GM23248 (cell line): Measurements from ENCODE around the gene CHCHD3. TPM values are rescaled to one million over a fixed set of nuclear protein-coding genes. Genes with fewer than 3 reads are reported as not detected.
A peak's percentile ranks its signal among the peaks of the same experiment; 100 is the strongest.

ENCODE experiments used
- DNase-seq: peaks from one replicate; pipeline ENCODE4 v3.0.0-alpha.2; 2015
- H2AFZ ChIP-seq: fragments of 200-600 bp; sonication (generic); 2 replicates; pipeline ENCODE4 v1.6.1; 2016; ENCODE audit warnings: antibody characterized with exemption
- H3F3A ChIP-seq: fragments of 200-600 bp; sonication (generic); 2 replicates; pipeline ENCODE4 v1.6.1; 2016; ENCODE audit warnings: mild to moderate bottlenecking, antibody characterized with exemption, mixed run types; ENCODE audit not compliant: insufficient read depth
- H3K27ac ChIP-seq: fragments of 200-600 bp; sonication (generic); 2 replicates; pipeline ENCODE4 v1.5.1; 2016; ENCODE audit warnings: mild to moderate bottlenecking
- H3K27me3 ChIP-seq: fragments of 200-600 bp; sonication (generic); replicated peaks from 2 replicates; pipeline ENCODE4 v1.6.1; 2016; ENCODE audit warnings: mild to moderate bottlenecking; ENCODE audit not compliant: insufficient read depth
- H3K36me3 ChIP-seq: fragments of 200-600 bp; sonication (generic); 2 replicates; pipeline ENCODE4 v1.6.1; 2016; ENCODE audit warnings: low read depth, mild to moderate bottlenecking
- H3K4me1 ChIP-seq: fragments of 200-600 bp; sonication (generic); 2 replicates; pipeline ENCODE4 v1.6.1; 2016; ENCODE audit warnings: mild to moderate bottlenecking; ENCODE audit not compliant: insufficient read depth
- H3K4me2 ChIP-seq: fragments of 200-600 bp; sonication (generic); one replicate; pipeline ENCODE4 v1.6.1; 2016; ENCODE audit warnings: mild to moderate bottlenecking; ENCODE audit not compliant: unreplicated experiment
- H3K4me3 ChIP-seq: fragments of 200-600 bp; sonication (generic); 2 replicates; pipeline ENCODE4 v1.5.1; 2016; ENCODE audit warnings: mild to moderate bottlenecking
- H3K79me2 ChIP-seq: fragments of 200-600 bp; sonication (generic); 2 replicates; pipeline ENCODE4 v1.6.1; 2016; ENCODE audit warnings: mild to moderate bottlenecking; ENCODE audit not compliant: insufficient read depth
- H3K9ac ChIP-seq: fragments of 200-600 bp; sonication (generic); 2 replicates; pipeline ENCODE4 v1.6.1; 2016; ENCODE audit warnings: mild to moderate bottlenecking
- H3K9me2 ChIP-seq: fragments of 200-600 bp; sonication (generic); 2 replicates; pipeline ENCODE4 v1.6.1; 2016; ENCODE audit warnings: mixed run types, mild to moderate bottlenecking, moderate library complexity; ENCODE audit not compliant: insufficient read depth
- H3K9me3 ChIP-seq: fragments of 200-600 bp; sonication (generic); one replicate; pipeline ENCODE4 v1.6.1; 2017; ENCODE audit warnings: low read depth
- H4K20me1 ChIP-seq: fragments of 200-600 bp; sonication (generic); 2 replicates; pipeline ENCODE4 v1.6.0; 2016; ENCODE audit not compliant: insufficient read depth
- EZH2 ChIP-seq: fragments of 200-600 bp; sonication (generic); IDR thresholded peaks from 2 replicates; pipeline ENCODE4 v1.6.1; 2018; ENCODE audit warnings: antibody characterized with exemption, mild to moderate bottlenecking; ENCODE audit not compliant: insufficient read depth, poor library complexity, severe bottlenecking
- EZH2phosphoT487 ChIP-seq: fragments of 200-600 bp; sonication (generic); IDR thresholded peaks from 2 replicates; pipeline ENCODE4 v1.6.1; 2018; ENCODE audit warnings: antibody characterized with exemption, moderate library complexity, mild to moderate bottlenecking, low read depth; ENCODE audit not compliant: insufficient read depth
- WGBS, 2 experiments: methylation state at CpG; one replicate each; pipeline ENCODE4 v1.1.6; 2015 to 2017; ENCODE audit warnings: low lambda C conversion rate in 2 of 2, low coverage in 1 of 2; ENCODE audit errors: missing lambda C conversion rate in 2 of 2; 5-methylcytosine and 5-hydroxymethylcytosine counted together
- in situ Hi-C: fragments of 300-500 bp; cut with MboI; formaldehyde crosslinking; loops from 2 replicates; pipeline ENCODE4 v1.15.0; 2020
- polyA plus RNA-seq: library from polyadenylated mRNA; unstranded; fragments of >200 nt; fragmentation: Nextera tagmentation; extraction: Ambion mirVana; gene quantifications from 2 replicates; pipeline ENCODE4 v1.2.1, GENCODE V29; 2016
- total RNA-seq: library from RNA; depleted of rRNA; stranded (reverse); fragments of >200 nt; shearing (Covaris generic); gene quantifications from 2 replicates; pipeline ENCODE4 v1.2.3, GENCODE V29; 2014

The CHCHD3 gene
- total and polyA plus RNA-seq, 2 experiments from 2014 or later: 43.7 to 66.1 TPM

DNA sequence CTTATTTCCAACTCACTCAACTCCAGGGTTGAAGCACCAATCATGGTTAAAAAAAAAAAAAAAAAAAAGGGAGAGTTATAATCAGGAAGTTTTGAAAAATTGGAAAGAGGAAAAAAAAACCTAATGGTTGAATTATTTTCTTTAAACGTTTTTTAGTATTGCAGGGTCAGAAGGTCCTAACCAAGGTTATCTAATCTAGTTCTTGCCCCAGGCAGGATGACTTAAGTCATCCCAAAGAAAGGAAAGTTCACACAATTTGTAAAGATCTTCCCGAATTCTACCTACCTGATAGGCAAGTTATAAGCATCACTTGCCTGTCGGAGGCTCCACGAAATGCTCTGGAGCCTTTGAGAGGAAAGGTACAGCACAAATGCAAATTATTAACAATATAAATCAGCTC lies 297.5 kb downstream of the CHCHD3 start:
- H3K27ac ChIP-seq: 0 out of 2 replicates have a peak overlapping the region, but pooled peaks have one; percentile 4

DNA sequence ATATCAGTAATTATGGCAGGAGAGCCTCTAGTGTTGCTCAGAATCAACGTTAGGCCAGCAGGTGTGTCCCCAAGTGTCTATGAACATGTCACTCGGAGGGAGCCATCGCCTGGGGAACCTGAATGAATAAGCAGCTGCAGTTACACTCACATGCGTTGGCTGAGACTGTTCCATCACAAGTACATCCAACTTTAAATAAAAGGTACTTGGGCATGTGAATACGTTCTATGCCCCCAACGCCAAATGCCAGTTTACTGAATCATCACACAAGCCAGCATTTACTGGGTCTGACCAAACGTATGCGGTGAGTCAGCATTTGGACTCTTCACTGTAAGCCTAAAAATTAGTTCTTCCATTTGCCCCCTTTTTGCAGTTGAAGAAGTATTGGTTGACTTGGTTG lies 298.1 kb downstream of the CHCHD3 start:
- WGBS, 2 experiments: 47 to 58% methylated on average over 8 of the region's 8 CpGs
- H3K9ac ChIP-seq: no peak overlapping the region
- no peak overlapping the region for H3K4me3 ChIP-seq
- DNase-seq: peak; percentile 80
- no peak for TF ChIP-seq EZH2phosphoT487
- no peak for TF ChIP-seq EZH2
- H3K27me3 ChIP-seq: no peaks in the 10 kb centered on the region
- no peaks in the 10 kb centered on the region for H3K79me2 ChIP-seq
- in situ Hi-C loops: loop anchor here (10.0 kb wide), 1 partner anchor 59 kb away; no protein-coding TSS in a partner anchor
- H3F3A ChIP-seq: peaks cover 31% of the 10 kb centered on the region
- H4K20me1 ChIP-seq: no peaks in the 10 kb centered on the region
- H3K36me3 ChIP-seq: no peaks in the 10 kb centered on the region
- H3K9me2 ChIP-seq: no peaks in the 10 kb centered on the region
- H3K27ac ChIP-seq: 0 out of 2 replicates have a peak overlapping the region, but pooled peaks have one; percentile 6
- no peak overlapping the region for H2AFZ ChIP-seq
- peaks cover 23% of the 10 kb centered on the region for H3K4me1 ChIP-seq
- no peaks in the 10 kb centered on the region for H3K9me3 ChIP-seq
- H3K4me2 ChIP-seq: peak overlapping the region; percentile 48

More for the DNA sequence above, 297.5 kb downstream of the CHCHD3 start:
- peaks cover 23% of the 10 kb centered on the region for H3K4me1 ChIP-seq
- DNase-seq: no peak
- H3F3A ChIP-seq: peaks cover 31% of the 10 kb centered on the region
- no peaks in the 10 kb centered on the region for H3K9me3 ChIP-seq
- no peaks in the 10 kb centered on the region for H3K79me2 ChIP-seq
- H3K36me3 ChIP-seq: no peaks in the 10 kb centered on the region
- TF ChIP-seq EZH2 (no peak), EZH2phosphoT487 (no peak)
- H3K27me3 ChIP-seq: no peaks in the 10 kb centered on the region
- no peak overlapping the region for H2AFZ ChIP-seq
- 92 to 95% methylated on average over 4 of the region's 4 CpGs for WGBS, 2 experiments
- no peaks in the 10 kb centered on the region for H4K20me1 ChIP-seq
- no peak overlapping the region for H3K4me3 ChIP-seq
- H3K4me2 ChIP-seq: no peak overlapping the region
- in situ Hi-C loops: loop anchor here (10.0 kb wide), 1 partner anchor 60 kb away; no protein-coding TSS in a partner anchor
- H3K9ac ChIP-seq: no peak overlapping the region
- no peaks in the 10 kb centered on the region for H3K9me2 ChIP-seq

GRCh38 chr7:132782777-132783640 lies 298.9 kb downstream of the CHCHD3 start:
- Histone ChIP-seq H3K9me3 (no peaks in the 10 kb centered on the region), H3K36me3 (no peaks in the 10 kb centered on the region), H3K79me2 (no peaks in the 10 kb centered on the region), H4K20me1 (no peaks in the 10 kb centered on the region), H3K4me1 (peaks cover 23% of the 10 kb centered on the region), H3F3A (peaks cover 31% of the 10 kb centered on the region), H3K27me3 (no peaks in the 10 kb centered on the region), H3K4me2 (peak overlapping the region; percentile 48), H2AFZ (no peak overlapping the region), H3K9ac (no peak overlapping the region), H3K4me3 (no peak overlapping the region), H3K27ac (peak overlapping the region; percentile 39), H3K9me2 (no peaks in the 10 kb centered on the region)
- TF ChIP-seq EZH2: no peak
- TF ChIP-seq EZH2phosphoT487: peak; percentile 98
- DNase-seq: peak; percentile 87
- in situ Hi-C loops: loop anchor here (10.0 kb wide), 1 partner anchor 58 kb away; no protein-coding TSS in a partner anchor
- WGBS, 2 experiments: 63 to 65% methylated on average over 11 of the region's 11 CpGs

DNA sequence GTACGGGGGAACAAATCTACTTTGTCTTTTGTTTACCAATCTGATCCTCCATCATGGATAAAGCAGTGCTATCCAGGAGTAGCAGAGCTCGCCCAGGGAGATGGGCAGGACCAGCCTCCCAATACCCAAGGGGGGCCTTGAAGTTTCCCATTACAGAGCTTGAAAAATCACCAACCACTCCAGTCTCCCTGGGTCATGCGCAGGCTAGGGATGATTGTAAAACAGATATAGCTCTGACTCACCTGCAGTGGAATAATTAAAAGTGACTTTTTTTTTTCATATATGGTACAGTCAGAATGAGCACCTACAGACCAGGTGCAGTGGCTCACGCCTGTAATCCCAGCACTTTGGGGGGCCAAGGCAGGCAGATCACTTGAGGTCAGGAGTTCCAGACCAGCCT lies 301.1 kb downstream of the CHCHD3 start:
- 97 to 99% methylated on average over 4 of the region's 4 CpGs for WGBS, 2 experiments
- Histone ChIP-seq H3K79me2 (no peaks in the 10 kb centered on the region), H3K9ac (no peak overlapping the region), H3K9me3 (no peaks in the 10 kb centered on the region), H3K27ac (no peak overlapping the region), H3K4me1 (peaks cover 23% of the 10 kb centered on the region), H3K4me2 (no peak overlapping the region), H3K36me3 (no peaks in the 10 kb centered on the region), H3K9me2 (no peaks in the 10 kb centered on the region), H3K27me3 (peaks cover 9% of the 10 kb centered on the region; the same call in 1 of the 2 replicates), H4K20me1 (no peaks in the 10 kb centered on the region), H3K4me3 (no peak overlapping the region), H3F3A (peaks cover 31% of the 10 kb centered on the region), H2AFZ (no peak overlapping the region)
- no peak for DNase-seq
- TF ChIP-seq EZH2 (no peak), EZH2phosphoT487 (no peak)
- in situ Hi-C loops: loop anchor here (10.0 kb wide), 1 partner anchor 56 kb away; no protein-coding TSS in a partner anchor
